Upper lobe of left lung (tissue), 4 donors: ENCODE measurements around the gene ANKFY1.

ENCODE experiments used
- CTCF ChIP-seq, 6 experiments: fragments of 450-650 bp in 4 of 6; fragments of 200-600 bp in 2 of 6; sonication (generic) in 2 of 6; IDR thresholded peaks; one replicate each; pipeline ENCODE4 v1.5.1; 2016 to 2019; ENCODE audit warnings: antibody characterized with exemption in 6 of 6
- EP300 ChIP-seq, 4 donors: sonication (generic); formaldehyde crosslinking; IDR thresholded peaks; one replicate each; pipeline ENCODE4 v1.5.1; 2017; ENCODE audit warnings: antibody characterized with exemption in 4 of 4, control low read depth in 2 of 4
- POLR2A ChIP-seq, 4 donors: fragments of 450-650 bp; IDR thresholded peaks; one replicate each; pipeline ENCODE4 v1.5.1; 2016 to 2017; ENCODE audit warnings: antibody characterized with exemption in 4 of 4, mild to moderate bottlenecking in 2 of 4
- POLR2AphosphoS5 ChIP-seq, 2 donors: sonication (generic); formaldehyde crosslinking; IDR thresholded peaks; one replicate each; pipeline ENCODE4 v1.5.1; 2017; ENCODE audit warnings: antibody characterized with exemption in 2 of 2

- TF ChIP-seq CTCF (IDR thresholded peaks at IDR 0.05): no peak
- TF ChIP-seq POLR2AphosphoS5 (IDR thresholded peaks at IDR 0.05): no peak
- no peak for TF ChIP-seq EP300 (IDR thresholded peaks at IDR 0.05)
- TF ChIP-seq POLR2A (IDR thresholded peaks at IDR 0.05): no peak
These were observed 129.1 kb downstream of the ANKFY1 start for GRCh38 chr17:4134721-4135120.
